ENCODE measurements around the gene HEY2. TPM values are rescaled to one million over a fixed set of nuclear protein-coding genes. Genes with fewer than 3 reads are reported as not detected.

HEY2 gene
- total and polyA plus RNA-seq, 10 of the 15 experiments (the other 5 are each of a cell fraction or from before 2014, with no cell fraction given) = 0.01 to 0.32 (median 0.08) TPM; not detected in 4

DNA sequence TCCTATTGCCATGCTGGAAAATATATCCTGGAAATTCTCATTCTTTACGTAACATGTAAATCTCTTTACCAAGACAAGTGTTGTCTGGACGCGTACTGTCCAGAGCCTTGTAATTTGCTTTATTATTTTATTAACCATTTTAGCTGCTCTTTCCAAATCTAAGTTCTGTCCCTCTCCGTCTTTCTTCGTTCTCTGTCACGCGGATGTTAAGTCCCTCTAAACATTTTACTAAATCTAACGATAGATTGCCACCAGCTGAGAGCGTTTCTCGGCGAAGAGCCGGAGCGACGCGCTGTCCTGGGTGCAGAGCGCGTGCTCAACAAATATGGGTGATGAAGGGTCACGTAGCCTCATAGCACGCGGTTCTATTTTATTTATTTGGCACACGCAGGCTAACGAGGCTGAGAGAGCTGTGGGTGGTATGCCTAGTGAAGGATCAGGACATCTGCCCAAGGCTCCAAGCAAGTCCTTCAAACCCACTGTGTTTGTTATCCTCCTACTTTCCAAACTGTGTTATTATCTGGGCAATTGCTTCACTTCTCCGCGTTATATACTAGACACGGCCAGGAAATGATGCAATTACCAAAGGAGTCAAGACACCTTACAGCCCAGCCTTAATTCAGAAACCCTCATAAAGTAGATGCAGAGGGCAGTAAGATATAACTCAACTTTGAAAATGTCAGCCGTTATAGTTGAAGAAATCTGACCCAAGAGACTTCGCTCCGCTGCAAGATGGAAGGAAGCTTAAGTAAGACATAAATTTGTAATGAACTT, 31.3 kb downstream of the HEY2 start (continued):
- TF ChIP-seq MTA2 (IDR thresholded peaks at IDR 0.05; ENCODE audit: low read depth) (no peak), MYC (IDR thresholded peaks at IDR 0.05; ENCODE audit: insufficient read depth, insufficient read length, insufficient replicate concordance, low read length, severe bottlenecking) (peak; percentile 91), CBFB (IDR thresholded peaks at IDR 0.05; ENCODE audit: low read depth) (0 out of 2 replicates have a peak, but pooled peaks have one; percentile 15), SIN3A (IDR thresholded peaks at IDR 0.05; ENCODE audit: low read depth, low read length) (no peak), LARP7 (IDR thresholded peaks at IDR 0.05) (no peak), RELA (IDR thresholded peaks at IDR 0.05; ENCODE audit: borderline replicate concordance, partially characterized antibody) (no peak), NFYA (IDR thresholded peaks at IDR 0.05; ENCODE audit: borderline replicate concordance, low read depth, low read length) (no peak), BACH1 (IDR thresholded peaks at IDR 0.05; ENCODE audit: borderline replicate concordance) (no peak), NBN (IDR thresholded peaks at IDR 0.05) (no peak), RFX5 (IDR thresholded peaks at IDR 0.05; ENCODE audit: low read depth, low read length) (no peak)
- TF ChIP-seq, protein P1, sequence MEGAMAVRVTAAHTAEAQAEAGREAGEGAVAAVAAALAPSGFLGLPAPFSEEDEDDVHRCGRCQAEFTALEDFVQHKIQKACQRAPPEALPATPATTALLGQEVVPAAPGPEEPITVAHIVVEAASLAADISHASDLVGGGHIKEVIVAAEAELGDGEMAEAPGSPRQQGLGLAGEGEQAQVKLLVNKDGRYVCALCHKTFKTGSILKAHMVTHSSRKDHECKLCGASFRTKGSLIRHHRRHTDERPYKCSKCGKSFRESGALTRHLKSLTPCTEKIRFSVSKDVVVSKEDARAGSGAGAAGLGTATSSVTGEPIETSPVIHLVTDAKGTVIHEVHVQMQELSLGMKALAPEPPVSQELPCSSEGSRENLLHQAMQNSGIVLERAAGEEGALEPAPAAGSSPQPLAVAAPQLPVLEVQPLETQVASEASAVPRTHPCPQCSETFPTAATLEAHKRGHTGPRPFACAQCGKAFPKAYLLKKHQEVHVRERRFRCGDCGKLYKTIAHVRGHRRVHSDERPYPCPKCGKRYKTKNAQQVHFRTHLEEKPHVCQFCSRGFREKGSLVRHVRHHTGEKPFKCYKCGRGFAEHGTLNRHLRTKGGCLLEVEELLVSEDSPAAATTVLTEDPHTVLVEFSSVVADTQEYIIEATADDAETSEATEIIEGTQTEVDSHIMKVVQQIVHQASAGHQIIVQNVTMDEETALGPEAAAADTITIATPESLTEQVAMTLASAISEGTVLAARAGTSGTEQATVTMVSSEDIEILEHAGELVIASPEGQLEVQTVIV (IDR thresholded peaks at IDR 0.05; ENCODE audit: borderline replicate concordance, partially characterized antibody) = no peak
- TF ChIP-seq, protein P2, sequence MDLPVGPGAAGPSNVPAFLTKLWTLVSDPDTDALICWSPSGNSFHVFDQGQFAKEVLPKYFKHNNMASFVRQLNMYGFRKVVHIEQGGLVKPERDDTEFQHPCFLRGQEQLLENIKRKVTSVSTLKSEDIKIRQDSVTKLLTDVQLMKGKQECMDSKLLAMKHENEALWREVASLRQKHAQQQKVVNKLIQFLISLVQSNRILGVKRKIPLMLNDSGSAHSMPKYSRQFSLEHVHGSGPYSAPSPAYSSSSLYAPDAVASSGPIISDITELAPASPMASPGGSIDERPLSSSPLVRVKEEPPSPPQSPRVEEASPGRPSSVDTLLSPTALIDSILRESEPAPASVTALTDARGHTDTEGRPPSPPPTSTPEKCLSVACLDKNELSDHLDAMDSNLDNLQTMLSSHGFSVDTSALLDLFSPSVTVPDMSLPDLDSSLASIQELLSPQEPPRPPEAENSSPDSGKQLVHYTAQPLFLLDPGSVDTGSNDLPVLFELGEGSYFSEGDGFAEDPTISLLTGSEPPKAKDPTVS (IDR thresholded peaks at IDR 0.05; ENCODE audit: low read depth, low read length) = no peak
- TF ChIP-seq, protein P3, sequence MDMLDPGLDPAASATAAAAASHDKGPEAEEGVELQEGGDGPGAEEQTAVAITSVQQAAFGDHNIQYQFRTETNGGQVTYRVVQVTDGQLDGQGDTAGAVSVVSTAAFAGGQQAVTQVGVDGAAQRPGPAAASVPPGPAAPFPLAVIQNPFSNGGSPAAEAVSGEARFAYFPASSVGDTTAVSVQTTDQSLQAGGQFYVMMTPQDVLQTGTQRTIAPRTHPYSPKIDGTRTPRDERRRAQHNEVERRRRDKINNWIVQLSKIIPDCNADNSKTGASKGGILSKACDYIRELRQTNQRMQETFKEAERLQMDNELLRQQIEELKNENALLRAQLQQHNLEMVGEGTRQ (IDR thresholded peaks at IDR 0.05; ENCODE audit: borderline replicate concordance, low read depth, low read length) = no peak
- TF ChIP-seq, protein P4, sequence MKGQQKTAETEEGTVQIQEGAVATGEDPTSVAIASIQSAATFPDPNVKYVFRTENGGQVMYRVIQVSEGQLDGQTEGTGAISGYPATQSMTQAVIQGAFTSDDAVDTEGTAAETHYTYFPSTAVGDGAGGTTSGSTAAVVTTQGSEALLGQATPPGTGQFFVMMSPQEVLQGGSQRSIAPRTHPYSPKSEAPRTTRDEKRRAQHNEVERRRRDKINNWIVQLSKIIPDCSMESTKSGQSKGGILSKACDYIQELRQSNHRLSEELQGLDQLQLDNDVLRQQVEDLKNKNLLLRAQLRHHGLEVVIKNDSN (IDR thresholded peaks at IDR 0.05; ENCODE audit: borderline replicate concordance, extremely low read length, insufficient read depth, low read depth, low read length) = no peak
- TF ChIP-seq, protein P5, sequence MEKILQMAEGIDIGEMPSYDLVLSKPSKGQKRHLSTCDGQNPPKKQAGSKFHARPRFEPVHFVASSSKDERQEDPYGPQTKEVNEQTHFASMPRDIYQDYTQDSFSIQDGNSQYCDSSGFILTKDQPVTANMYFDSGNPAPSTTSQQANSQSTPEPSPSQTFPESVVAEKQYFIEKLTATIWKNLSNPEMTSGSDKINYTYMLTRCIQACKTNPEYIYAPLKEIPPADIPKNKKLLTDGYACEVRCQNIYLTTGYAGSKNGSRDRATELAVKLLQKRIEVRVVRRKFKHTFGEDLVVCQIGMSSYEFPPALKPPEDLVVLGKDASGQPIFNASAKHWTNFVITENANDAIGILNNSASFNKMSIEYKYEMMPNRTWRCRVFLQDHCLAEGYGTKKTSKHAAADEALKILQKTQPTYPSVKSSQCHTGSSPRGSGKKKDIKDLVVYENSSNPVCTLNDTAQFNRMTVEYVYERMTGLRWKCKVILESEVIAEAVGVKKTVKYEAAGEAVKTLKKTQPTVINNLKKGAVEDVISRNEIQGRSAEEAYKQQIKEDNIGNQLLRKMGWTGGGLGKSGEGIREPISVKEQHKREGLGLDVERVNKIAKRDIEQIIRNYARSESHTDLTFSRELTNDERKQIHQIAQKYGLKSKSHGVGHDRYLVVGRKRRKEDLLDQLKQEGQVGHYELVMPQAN (conservative IDR thresholded peaks at IDR 0.05) = no peak; the same call in 1 of the 2 replicates
- TF ChIP-seq, protein P6, sequence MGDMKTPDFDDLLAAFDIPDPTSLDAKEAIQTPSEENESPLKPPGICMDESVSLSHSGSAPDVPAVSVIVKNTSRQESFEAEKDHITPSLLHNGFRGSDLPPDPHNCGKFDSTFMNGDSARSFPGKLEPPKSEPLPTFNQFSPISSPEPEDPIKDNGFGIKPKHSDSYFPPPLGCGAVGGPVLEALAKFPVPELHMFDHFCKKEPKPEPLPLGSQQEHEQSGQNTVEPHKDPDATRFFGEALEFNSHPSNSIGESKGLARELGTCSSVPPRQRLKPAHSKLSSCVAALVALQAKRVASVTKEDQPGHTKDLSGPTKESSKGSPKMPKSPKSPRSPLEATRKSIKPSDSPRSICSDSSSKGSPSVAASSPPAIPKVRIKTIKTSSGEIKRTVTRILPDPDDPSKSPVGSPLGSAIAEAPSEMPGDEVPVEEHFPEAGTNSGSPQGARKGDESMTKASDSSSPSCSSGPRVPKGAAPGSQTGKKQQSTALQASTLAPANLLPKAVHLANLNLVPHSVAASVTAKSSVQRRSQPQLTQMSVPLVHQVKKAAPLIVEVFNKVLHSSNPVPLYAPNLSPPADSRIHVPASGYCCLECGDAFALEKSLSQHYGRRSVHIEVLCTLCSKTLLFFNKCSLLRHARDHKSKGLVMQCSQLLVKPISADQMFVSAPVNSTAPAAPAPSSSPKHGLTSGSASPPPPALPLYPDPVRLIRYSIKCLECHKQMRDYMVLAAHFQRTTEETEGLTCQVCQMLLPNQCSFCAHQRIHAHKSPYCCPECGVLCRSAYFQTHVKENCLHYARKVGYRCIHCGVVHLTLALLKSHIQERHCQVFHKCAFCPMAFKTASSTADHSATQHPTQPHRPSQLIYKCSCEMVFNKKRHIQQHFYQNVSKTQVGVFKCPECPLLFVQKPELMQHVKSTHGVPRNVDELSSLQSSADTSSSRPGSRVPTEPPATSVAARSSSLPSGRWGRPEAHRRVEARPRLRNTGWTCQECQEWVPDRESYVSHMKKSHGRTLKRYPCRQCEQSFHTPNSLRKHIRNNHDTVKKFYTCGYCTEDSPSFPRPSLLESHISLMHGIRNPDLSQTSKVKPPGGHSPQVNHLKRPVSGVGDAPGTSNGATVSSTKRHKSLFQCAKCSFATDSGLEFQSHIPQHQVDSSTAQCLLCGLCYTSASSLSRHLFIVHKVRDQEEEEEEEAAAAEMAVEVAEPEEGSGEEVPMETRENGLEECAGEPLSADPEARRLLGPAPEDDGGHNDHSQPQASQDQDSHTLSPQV (IDR thresholded peaks at IDR 0.05) = no peak
